ELF-1 (cell line): Measurements from ENCODE around the gene SIX5.

Source experiments
- DNase-seq: peaks from one replicate; pipeline ENCODE4 v3.0.0-alpha.2; 2016; ENCODE audit warnings: low read depth, low spot score

Gene SIX5

GRCh38 chr19:45773384-45773783, 4.3 kb upstream of the SIX5 start:
- no peak for DNase-seq

DNA sequence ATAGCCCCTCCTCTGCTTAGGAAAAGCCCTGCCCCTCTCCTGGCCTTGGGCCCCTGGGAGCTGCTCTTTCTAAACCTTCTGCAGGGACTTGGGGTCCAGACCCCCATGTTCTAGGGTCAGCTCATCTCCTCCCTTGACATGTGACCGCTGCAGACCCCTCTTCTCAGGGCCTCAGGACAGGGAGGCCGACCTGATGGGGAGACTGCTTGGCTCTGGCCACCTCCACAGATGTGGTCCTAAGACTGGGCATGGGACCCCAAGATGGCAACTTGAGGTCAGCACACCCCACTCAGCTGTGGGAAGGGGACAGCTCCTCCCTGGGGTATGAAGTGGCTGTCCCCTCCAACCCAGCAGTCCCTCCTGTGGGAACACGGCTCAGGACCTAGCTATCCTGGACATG, 3.9 kb upstream of the SIX5 start:
- DNase-seq = no peak

GRCh38 chr19:45772130-45772840, 3.2 kb upstream of the SIX5 start:
- peak; percentile 40 for DNase-seq

- DNase-seq = peak; percentile 46
Observed at GRCh38 chr19:45771311-45771933, 2.4 kb upstream of the SIX5 start.

GRCh38 chr19:45770192-45771101, 1.4 kb upstream of the SIX5 start:
- peak; percentile 99 for DNase-seq

DNA sequence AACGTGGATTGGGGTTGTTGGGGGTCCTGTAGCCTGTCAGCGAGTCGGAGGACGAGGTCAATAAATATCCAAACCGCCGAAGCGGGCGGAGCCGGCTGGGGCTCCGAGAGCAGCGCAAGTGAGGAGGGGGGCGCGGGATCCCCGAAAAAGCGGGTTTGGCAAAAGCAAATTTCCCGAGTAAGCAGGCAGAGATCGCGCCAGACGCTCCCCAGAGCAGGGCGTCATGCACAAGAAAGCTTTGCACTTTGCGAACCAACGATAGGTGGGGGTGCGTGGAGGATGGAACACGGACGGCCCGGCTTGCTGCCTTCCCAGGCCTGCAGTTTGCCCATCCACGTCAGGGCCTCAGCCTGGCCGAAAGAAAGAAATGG, 754 bp upstream of the SIX5 start:
- DNase-seq = no peak

GRCh38 chr19:45768655-45768983, 433 bp downstream of the SIX5 start:
- DNase-seq = no peak

DNA sequence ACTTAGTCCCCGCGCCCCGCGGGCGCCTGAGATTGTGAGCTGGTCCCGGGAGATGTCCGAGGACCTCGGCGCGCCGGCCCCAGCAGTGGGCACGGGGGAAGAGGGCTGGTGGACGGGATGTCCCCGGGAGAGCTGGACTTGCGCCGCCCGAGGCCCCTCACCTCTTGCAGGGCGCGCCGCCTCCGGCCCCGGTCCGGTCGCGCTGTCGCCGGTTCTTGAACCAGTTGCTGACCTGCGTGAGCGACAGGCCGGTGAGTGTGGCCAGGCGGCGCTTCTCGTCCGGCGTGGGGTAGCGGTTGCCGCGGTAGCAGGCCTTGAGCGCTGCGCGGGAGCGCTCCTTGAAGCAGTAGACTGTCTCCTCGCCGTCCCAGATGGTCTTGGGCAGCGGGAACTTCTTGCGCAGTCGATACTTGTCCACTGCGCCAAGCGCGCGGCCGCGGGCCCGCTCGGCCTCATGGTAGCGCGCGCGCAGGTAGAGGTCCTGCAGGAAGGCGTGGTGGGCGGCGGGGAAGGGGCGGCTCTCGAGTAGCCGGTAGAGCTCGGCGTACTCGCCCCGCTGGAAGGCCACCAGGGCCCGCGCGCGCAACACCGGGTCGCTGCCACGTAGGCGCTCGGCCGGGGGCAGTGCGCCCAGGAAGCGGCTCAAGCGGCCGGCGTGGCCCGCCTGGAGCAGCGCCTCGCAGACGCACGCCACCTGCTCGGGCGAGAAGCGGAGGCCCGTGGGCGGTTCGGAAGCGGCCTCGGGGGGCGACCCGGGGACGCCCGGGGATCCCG, 984 bp downstream of the SIX5 start:
- DNase-seq = peak; percentile 80

- DNase-seq = peak; percentile 86
Observed at GRCh38 chr19:45767410-45767880, 1.6 kb downstream of the SIX5 start.

DNA sequence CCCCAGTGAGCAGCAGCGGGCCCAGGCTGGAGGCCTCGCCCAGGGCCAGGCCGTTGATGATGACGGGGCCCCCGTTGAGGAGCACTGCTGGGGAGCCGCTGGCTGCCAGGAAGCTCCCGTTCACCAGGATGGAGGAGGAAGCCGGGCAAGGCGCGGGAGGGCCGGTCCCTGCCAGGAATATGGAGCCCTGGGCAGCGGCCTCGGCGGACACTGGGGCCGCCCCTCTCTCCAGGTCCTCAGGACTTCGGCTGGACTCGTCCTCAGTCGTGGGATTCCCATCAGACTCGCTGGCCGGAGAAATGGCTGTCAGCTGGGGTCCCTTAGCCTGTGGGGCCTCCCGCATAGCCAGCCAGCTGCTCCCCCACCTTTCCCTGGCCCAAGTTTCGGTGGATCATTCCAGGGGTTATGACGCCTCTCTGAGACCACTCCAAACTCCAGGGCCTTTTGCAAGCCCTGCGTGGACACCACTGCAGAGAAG, 2.1 kb downstream of the SIX5 start:
- DNase-seq = no peak

DNA sequence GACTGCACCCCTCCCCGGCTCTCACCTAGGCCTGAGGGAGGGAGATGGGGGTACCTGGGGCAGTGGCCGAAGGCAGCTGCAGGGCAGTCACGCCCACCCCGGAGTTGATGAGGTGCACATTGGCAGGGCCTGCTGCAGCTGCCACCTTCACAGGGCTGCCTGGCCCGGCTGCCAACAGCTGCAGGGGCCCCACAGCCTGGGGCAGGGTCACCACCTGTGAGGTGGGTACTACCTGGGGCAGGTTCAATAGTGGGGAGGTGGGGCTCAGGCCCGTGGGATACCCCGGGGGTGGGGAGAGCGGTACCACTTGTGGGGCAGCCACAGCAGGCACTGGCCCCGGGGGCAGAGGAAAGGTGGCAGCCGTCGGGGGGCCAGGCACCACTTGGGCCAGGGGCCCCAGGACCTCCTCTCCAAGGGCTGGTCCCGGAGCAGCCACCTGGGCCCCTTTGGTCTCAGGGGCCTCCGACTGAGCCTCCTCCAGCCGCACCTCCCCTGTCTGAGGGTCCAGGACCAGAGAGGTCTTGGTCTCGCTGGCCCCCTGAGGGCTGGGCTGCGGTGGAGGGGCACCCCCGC, 2.7 kb downstream of the SIX5 start:
- DNase-seq = no peak

GRCh38 chr19:45765702-45766295, 3.3 kb downstream of the SIX5 start:
- no peak for DNase-seq

DNA sequence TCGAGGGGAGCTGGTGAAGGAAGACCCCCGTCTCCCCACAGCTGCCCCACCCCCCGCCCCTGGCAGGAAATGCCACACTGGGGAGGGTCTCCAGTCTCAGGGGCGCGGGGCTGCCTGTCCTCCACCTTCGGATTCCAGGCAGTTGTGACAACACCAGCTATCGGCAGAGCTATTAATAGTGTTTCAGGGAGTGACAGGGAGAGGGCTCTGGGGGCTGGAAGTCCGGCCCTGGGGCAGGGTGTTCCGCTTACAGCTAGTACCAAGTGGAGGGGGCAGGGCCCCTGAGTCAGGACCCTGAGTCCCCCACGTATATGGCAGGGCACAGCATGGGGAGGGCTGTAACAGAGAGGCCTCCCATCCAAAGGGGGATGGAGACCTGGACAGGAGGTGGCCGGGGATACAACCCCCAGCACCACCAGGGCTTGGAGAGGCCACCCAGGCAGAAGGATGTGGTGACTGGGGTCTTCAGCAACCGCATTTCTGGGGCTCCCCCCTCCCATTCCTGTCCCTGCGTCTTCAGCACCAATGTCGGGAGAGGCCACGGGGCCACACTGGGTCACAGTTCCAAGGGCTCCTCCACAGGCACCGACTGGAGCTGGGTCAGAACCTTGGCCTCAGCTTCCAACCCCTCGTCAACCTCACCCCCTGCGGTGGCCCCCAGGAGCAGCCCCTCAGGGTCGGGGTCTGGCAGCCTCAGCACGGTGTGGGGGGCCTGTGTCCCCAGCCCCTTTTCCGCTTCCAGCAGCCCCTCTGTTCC, 3.9 kb downstream of the SIX5 start:
- peak; percentile 44 for DNase-seq

DNA sequence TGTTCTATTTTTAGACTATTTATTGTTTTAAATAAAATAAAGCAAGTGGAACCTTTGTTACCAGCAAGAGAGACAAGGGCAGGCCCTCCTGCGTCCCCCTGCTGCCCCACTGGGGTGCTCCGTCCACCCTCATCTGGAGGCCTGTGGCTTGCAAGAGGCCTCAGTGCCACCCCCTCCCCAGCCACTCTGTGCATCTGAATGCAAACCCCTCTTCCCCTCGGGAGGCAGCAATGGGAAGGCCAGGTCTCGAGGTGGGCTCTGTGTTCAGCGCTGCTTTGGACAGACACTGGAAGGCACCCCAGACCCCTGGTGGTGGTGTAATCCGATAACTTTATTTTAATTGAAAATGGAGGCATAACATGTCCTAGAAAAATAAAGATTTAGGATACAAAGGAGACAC, 4.6 kb downstream of the SIX5 start:
- DNase-seq = no peak

DNA sequence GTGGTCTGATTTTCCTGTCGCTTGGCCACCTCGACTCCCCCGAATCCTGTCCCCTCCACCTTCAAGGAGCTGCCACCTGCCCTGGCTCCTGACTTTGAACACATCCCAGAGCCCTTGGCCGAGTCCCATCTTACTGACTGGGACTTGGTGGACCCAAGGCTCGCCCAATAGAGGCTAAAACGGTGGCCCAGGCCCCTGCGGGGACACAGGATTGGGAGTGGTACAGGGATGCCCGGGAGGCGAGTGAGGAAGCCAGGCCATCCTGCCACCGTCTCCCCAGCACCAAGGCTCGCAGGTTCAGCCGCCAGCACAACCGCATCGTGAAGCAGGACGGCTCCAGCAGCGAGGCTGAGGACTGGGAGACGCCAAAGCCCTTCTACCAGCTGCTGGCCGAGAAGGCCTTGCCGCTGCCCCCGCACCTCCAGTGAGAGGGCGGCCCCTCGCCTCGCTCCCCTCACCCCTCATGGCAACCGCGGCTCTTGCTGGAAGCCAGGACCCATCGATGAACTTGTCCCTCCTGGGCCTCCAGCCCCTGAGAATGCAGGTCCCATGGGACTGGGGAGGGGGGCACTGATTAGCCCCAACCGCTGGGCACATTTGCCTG, 5.3 kb downstream of the SIX5 start:
- no peak for DNase-seq

DNA sequence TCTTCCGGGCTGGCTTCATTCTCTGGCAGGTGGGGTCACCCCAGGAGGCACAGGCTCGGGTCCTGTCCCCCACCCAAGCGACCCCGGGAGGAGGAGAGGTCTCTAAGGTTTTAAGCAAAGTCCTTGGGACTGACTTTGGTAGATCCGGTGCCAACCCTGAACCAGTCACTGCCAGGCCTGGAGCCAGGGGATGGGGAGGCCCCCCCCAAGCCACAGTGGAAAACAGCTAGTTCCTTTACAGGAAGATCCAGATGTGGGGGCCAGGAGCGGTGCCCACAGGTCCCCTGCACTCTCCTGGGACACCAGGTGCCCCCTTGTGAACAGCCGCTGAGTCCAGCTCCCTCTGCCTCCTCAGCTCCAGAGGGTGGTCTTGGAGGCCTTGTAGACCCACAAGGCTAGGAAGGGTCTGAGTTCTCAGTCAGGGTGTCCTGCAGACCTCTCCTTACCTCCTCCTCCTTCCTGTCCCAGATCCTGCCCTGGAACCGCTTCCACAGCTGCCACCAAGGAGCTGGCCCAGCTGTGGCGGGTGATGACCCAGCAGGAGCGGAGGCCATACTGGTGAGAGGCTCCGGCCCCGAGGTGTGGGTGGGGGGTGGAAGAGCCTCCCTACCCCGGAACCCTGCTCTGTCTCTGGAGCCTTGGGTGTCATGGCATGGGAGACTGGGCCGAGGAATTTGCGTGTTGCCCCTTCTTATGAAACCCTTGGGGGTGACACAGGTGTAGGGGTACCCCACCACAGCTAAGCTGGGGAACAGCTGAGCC, 6.0 kb downstream of the SIX5 start:
- DNase-seq = no peak

- DNase-seq = peak; percentile 36
Observed at GRCh38 chr19:45761714-45762113, 7.3 kb downstream of the SIX5 start.

DNA sequence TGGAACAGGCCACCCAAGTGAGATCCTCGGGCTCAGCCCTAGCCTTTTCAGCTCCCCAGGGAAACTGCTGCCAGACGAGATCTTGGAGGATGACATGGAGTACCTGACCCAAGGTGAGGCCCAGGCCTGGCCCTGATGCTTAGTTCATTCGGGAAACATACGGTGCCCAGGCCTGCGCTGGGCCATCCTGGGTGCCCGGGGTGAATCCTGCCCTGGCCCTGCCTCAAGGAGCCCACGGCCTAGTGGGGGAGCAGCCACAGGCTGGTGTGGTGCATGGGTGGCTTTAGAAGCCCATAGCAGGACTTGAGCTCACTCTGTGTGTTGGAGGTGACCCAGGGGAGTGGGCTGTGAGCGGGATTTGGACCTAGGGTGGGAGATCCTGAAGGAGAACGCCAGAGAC, 10.1 kb downstream of the SIX5 start:
- DNase-seq = no peak

GRCh38 chr19:45757695-45758094, 11.4 kb downstream of the SIX5 start:
- DNase-seq = peak; percentile 35
